HCT116 (cell line): Measurements from ENCODE around the gene IQCM.

Experiments
- EZH2 ChIP-seq: fragments of 200-600 bp; sonication (generic); IDR thresholded peaks from 2 replicates; pipeline ENCODE4 v1.6.1; 2017; ENCODE audit warnings: antibody characterized with exemption, mixed run types
- POLR2A ChIP-seq: IDR thresholded peaks from 2 replicates; pipeline ENCODE4 v1.7.0; 2011; ENCODE audit warnings: borderline replicate concordance; ENCODE audit not compliant: insufficient read depth, insufficient read length; ENCODE audit errors: extremely low read depth
- SP1 ChIP-seq: IDR thresholded peaks from 2 replicates; pipeline ENCODE4 v1.6.1; 2012; ENCODE audit warnings: low read depth
- ZNF274 ChIP-seq: fragments of 200-500 bp; sonication (Bioruptor generic); IDR thresholded peaks from 2 replicates; pipeline ENCODE4 v1.6.1; 2014; ENCODE audit warnings: mild to moderate bottlenecking, low read depth, low read length, inconsistent platforms
- TF ChIP-seq, protein P1 (sequence below), 3 experiments: fragments of 200-600 bp in 1 of 3; sonication (generic) in 1 of 3; IDR thresholded peaks in 2 of 3; conservative IDR thresholded peaks in 1 of 3; 2 replicates each; pipeline ENCODE4 v1.5.1; 2012 to 2017; ENCODE audit warnings: low read depth in 2 of 3, low read length in 2 of 3, antibody characterized with exemption in 1 of 3, borderline replicate concordance in 1 of 3, control low read depth in 1 of 3, mild to moderate bottlenecking in 1 of 3, mixed read lengths in 1 of 3, mixed run types in 1 of 3, moderate library complexity in 1 of 3; ENCODE audit not compliant: insufficient read depth in 1 of 3
- TF ChIP-seq, protein P2 (sequence below): IDR thresholded peaks from 2 replicates; pipeline ENCODE4 v1.6.1; 2012

- no peak for TF ChIP-seq SP1
- TF ChIP-seq, protein P1, sequence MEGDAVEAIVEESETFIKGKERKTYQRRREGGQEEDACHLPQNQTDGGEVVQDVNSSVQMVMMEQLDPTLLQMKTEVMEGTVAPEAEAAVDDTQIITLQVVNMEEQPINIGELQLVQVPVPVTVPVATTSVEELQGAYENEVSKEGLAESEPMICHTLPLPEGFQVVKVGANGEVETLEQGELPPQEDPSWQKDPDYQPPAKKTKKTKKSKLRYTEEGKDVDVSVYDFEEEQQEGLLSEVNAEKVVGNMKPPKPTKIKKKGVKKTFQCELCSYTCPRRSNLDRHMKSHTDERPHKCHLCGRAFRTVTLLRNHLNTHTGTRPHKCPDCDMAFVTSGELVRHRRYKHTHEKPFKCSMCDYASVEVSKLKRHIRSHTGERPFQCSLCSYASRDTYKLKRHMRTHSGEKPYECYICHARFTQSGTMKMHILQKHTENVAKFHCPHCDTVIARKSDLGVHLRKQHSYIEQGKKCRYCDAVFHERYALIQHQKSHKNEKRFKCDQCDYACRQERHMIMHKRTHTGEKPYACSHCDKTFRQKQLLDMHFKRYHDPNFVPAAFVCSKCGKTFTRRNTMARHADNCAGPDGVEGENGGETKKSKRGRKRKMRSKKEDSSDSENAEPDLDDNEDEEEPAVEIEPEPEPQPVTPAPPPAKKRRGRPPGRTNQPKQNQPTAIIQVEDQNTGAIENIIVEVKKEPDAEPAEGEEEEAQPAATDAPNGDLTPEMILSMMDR (IDR thresholded peaks at IDR 0.05 in 2 of 3, conservative IDR thresholded peaks at IDR 0.05 in 1 of 3; ENCODE audit: borderline replicate concordance in 1 of 3, insufficient read depth in 1 of 3, low read depth in 2 of 3, low read length in 2 of 3), result no peak
- no peak for TF ChIP-seq EZH2
- TF ChIP-seq POLR2A, result no peak
- TF ChIP-seq ZNF274, result no peak
- TF ChIP-seq, protein P2, sequence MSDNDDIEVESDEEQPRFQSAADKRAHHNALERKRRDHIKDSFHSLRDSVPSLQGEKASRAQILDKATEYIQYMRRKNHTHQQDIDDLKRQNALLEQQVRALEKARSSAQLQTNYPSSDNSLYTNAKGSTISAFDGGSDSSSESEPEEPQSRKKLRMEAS, result no peak
Measured at GRCh38 chr4:149728444-149728843, 87.2 kb downstream of the IQCM start.
